Sigmoid colon (tissue), 4 donors: Measurements from ENCODE around the gene LSG1.

Experiments used
- CTCF ChIP-seq, 4 experiments: fragments of 450-650 bp in 3 of 4; fragments of 200-600 bp in 1 of 4; IDR thresholded peaks; one replicate each; pipeline ENCODE4 v1.5.1; 2016 to 2019; ENCODE audit warnings: antibody characterized with exemption in 4 of 4, mild to moderate bottlenecking in 3 of 4, moderate library complexity in 2 of 4
- EP300 ChIP-seq, 4 donors: sonication (generic); formaldehyde crosslinking; IDR thresholded peaks; one replicate each; pipeline ENCODE4 v1.6.1; 2017; ENCODE audit warnings: antibody characterized with exemption in 4 of 4
- POLR2AphosphoS5 ChIP-seq, 4 donors: sonication (generic); formaldehyde crosslinking; IDR thresholded peaks; one replicate each; pipeline ENCODE4 v1.6.1; 2017; ENCODE audit warnings: antibody characterized with exemption in 4 of 4

DNA sequence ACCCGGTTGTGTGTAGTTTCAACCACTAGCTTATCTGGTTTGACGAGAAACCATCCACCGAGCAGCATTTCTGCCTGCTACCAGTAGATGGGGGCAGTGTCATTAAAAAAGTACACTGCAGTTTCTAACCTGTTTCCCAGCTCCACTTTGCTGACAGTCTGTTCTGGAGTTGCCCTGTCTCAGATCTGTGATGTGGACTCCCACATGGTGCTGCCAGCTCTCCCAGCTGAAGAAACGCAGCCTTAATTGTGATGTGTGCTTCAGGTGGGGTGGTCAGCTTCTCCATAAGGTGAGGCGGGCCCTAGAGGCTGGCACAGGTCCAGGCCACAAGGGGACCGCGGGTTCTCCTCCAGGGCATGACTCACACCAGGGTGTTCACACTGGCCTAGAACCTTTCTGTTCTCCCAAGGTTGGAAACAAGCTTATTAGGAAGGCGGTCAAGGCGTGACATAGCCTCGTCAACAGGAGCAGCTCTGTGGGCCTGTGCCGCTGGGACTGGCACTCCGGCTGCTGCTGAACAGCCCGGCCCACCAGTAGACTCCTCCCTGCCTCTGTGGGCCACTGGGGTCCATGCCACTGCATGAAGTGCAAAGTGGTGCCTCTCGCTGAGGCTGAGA, 10.8 kb upstream of the LSG1 start:
- peak; percentile 75 to 95 (median 82) for TF ChIP-seq CTCF (IDR thresholded peaks at IDR 0.05)
- peak in 2 of 4 donors; percentile 29 to 39 for TF ChIP-seq POLR2AphosphoS5 (IDR thresholded peaks at IDR 0.05)
- TF ChIP-seq EP300 (IDR thresholded peaks at IDR 0.05): no peak
